ENCODE results near the gene VSTM2B. TPM values are rescaled to one million over a fixed set of nuclear protein-coding genes. Genes with fewer than 3 reads are reported as not detected.

Gene VSTM2B
- polyA plus RNA-seq, 1 donor (not counting 4 experiments of a cell fraction or from before 2014, with no cell fraction given), result not detected

GRCh38 chr19:29537181-29537580 lies 11.4 kb downstream of the VSTM2B start:
- H3K9me3 ChIP-seq (ENCODE audit: control insufficient read depth, low read depth, low read length), result no peaks in the 10 kb centered on the region
- no peaks in the 10 kb centered on the region for H3K79me2 ChIP-seq (ENCODE audit: control insufficient read depth, insufficient read depth, low read length)
- DNase-seq (ENCODE audit: low read depth, low spot score), result no peak
- no peak overlapping the region for H3K4me3 ChIP-seq (ENCODE audit: control insufficient read depth in 2 of 3, extremely low read depth in 1 of 3, insufficient read depth in 2 of 3, low read depth in 1 of 3, low read length in 3 of 3)
- H3K4me2 ChIP-seq (ENCODE audit: control insufficient read depth, extremely low read depth, insufficient read depth, low read depth, low read length), result no peak overlapping the region
- H3K9ac ChIP-seq (ENCODE audit: control insufficient read depth, extremely low read depth, insufficient read depth, low read length), result no peak overlapping the region
- H3K27ac ChIP-seq (ENCODE audit: control insufficient read depth, insufficient read depth, low read length), result no peak overlapping the region
- H3K27me3 ChIP-seq (ENCODE audit: control insufficient read depth, extremely low read depth, insufficient read depth, low read length), result no peaks in the 10 kb centered on the region
- dilution Hi-C loops (cut with MboI; ENCODE audit: extremely low pct_ligation_motif_present, low sequenced_read_pairs), result no loop called here
- FAIRE-seq, result no peak
- H4K20me1 ChIP-seq (ENCODE audit: control insufficient read depth, extremely low read depth, insufficient read depth, low read length), result no peaks in the 10 kb centered on the region
- H3K9me1 ChIP-seq (ENCODE audit: control insufficient read depth, extremely low read depth, insufficient read depth, low read length), result no peaks in the 10 kb centered on the region
- H3K4me1 ChIP-seq (ENCODE audit: control insufficient read depth, extremely low read depth, insufficient read depth, low read length), result no peaks in the 10 kb centered on the region
- no peak for TF ChIP-seq EZH2 (IDR thresholded peaks at IDR 0.05; ENCODE audit: low read length)
- TF ChIP-seq, protein P1, sequence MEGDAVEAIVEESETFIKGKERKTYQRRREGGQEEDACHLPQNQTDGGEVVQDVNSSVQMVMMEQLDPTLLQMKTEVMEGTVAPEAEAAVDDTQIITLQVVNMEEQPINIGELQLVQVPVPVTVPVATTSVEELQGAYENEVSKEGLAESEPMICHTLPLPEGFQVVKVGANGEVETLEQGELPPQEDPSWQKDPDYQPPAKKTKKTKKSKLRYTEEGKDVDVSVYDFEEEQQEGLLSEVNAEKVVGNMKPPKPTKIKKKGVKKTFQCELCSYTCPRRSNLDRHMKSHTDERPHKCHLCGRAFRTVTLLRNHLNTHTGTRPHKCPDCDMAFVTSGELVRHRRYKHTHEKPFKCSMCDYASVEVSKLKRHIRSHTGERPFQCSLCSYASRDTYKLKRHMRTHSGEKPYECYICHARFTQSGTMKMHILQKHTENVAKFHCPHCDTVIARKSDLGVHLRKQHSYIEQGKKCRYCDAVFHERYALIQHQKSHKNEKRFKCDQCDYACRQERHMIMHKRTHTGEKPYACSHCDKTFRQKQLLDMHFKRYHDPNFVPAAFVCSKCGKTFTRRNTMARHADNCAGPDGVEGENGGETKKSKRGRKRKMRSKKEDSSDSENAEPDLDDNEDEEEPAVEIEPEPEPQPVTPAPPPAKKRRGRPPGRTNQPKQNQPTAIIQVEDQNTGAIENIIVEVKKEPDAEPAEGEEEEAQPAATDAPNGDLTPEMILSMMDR (optimal IDR thresholded peaks at IDR 0.05 in 1 of 3, IDR thresholded peaks at IDR 0.05 in 1 of 3, conservative IDR thresholded peaks at IDR 0.05 in 1 of 3; ENCODE audit: extremely low read depth in 1 of 3, insufficient read depth in 2 of 3, low read length in 3 of 3), result no peak
- no peak overlapping the region for H2AFZ ChIP-seq (ENCODE audit: control insufficient read depth, low read length)
- H3K36me3 ChIP-seq (ENCODE audit: control insufficient read depth in 2 of 2, extremely low read depth in 1 of 2, insufficient read depth in 2 of 2, low read length in 2 of 2), result no peaks in the 10 kb centered on the region

GRCh38 chr19:29537601-29538000 lies 11.8 kb downstream of the VSTM2B start:
- Histone ChIP-seq H3K9me1 (ENCODE audit: control insufficient read depth, extremely low read depth, insufficient read depth, low read length) (no peaks in the 10 kb centered on the region), H3K4me3 (ENCODE audit: control insufficient read depth in 2 of 3, extremely low read depth in 1 of 3, insufficient read depth in 2 of 3, low read depth in 1 of 3, low read length in 3 of 3) (no peak overlapping the region), H3K27me3 (ENCODE audit: control insufficient read depth, extremely low read depth, insufficient read depth, low read length) (no peaks in the 10 kb centered on the region), H3K9ac (ENCODE audit: control insufficient read depth, extremely low read depth, insufficient read depth, low read length) (no peak overlapping the region), H3K4me1 (ENCODE audit: control insufficient read depth, extremely low read depth, insufficient read depth, low read length) (no peaks in the 10 kb centered on the region), H4K20me1 (ENCODE audit: control insufficient read depth, extremely low read depth, insufficient read depth, low read length) (no peaks in the 10 kb centered on the region), H3K9me3 (ENCODE audit: control insufficient read depth, low read depth, low read length) (no peaks in the 10 kb centered on the region), H3K4me2 (ENCODE audit: control insufficient read depth, extremely low read depth, insufficient read depth, low read depth, low read length) (no peak overlapping the region), H2AFZ (ENCODE audit: control insufficient read depth, low read length) (no peak overlapping the region), H3K79me2 (ENCODE audit: control insufficient read depth, insufficient read depth, low read length) (no peaks in the 10 kb centered on the region), H3K27ac (ENCODE audit: control insufficient read depth, insufficient read depth, low read length) (no peak overlapping the region), H3K36me3 (ENCODE audit: control insufficient read depth in 2 of 2, extremely low read depth in 1 of 2, insufficient read depth in 2 of 2, low read length in 2 of 2) (no peaks in the 10 kb centered on the region)
- TF ChIP-seq, protein P1 (optimal IDR thresholded peaks at IDR 0.05 in 1 of 3, IDR thresholded peaks at IDR 0.05 in 1 of 3, conservative IDR thresholded peaks at IDR 0.05 in 1 of 3; ENCODE audit: extremely low read depth in 1 of 3, insufficient read depth in 2 of 3, low read length in 3 of 3), result no peak
- no peak for TF ChIP-seq EZH2 (IDR thresholded peaks at IDR 0.05; ENCODE audit: low read length)
- FAIRE-seq (no peak), DNase-seq (ENCODE audit: low read depth, low spot score) (no peak)
- dilution Hi-C loops (cut with MboI; ENCODE audit: extremely low pct_ligation_motif_present, low sequenced_read_pairs), result no loop called here
